GM18502 (cell line): ENCODE data around the gene PLCL2.
"Not testable (repeated sequence)": the region's sequence is repeated elsewhere in the genome, so short reads cannot be mapped to it uniquely, and the experiment has no call there.

ENCODE experiments used
- ATAC-seq: cut with Tn5 transposase; IDR thresholded peaks from one replicate; pipeline ENCODE4 v1.9.1; 2021; ENCODE audit warnings: mild to moderate bottlenecking; ENCODE audit not compliant: unreplicated experiment, poor library complexity

PLCL2 gene

DNA sequence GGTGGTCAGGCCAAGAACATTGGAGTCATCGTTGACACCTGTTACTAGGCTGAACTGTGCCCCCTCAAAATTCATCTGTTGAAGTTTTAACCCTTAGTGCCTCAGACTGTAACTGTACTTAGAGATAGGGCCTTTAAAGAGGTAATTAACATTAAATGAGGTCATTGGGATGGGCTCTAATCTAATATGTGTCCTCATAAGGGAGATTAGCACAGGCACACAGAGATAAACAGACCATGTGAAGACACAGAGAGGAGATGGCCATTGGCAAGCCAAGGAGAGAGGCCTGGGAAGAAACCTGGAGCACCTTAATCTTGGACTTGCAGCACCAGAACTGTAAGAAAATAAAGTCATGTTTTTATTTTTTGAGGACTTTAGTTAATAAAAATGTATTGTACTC lies 59.6 kb downstream of the PLCL2 start:
- no peak for ATAC-seq

DNA sequence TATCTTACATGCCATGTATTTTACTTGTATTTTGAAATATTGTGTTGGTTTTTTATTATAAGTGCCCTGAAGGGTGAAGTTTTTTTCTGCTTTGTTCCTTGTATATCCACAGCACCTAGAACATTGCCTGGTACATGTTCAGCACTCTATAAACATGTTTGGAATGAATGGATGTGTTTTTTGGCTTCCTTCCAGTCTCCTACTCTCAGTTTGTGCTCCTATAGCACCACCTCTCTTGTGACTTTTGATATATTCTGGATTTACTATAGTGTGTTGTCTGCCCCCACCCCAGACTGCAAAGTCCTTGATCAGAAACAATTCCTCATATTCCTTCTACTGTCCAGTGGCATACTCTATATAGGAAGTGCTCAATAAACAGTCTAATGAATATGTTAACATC lies 60.6 kb downstream of the PLCL2 start:
- ATAC-seq = no peak

- no peak for ATAC-seq
Observed at GRCh38 chr3:16950282-16950681, 65.5 kb downstream of the PLCL2 start.

DNA sequence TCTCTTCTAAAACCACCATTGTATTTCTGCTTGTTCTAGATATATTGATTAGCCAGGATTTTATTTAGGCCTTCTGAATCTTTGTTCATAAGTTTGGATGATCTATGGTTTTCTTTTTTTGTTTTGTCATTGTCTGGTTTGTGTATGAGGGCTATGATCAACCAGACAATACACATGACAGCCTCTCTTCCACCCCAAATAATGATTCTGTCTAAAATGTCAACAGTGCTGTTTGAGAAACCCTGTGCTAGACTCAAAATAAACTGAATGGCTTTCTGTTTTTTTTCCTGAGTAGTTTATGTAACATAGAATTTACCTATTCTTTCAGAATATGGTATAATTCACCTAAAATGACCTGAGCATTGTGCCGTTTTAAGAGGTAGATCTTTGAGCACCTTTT lies 66.1 kb downstream of the PLCL2 start:
- ATAC-seq = no peak

DNA sequence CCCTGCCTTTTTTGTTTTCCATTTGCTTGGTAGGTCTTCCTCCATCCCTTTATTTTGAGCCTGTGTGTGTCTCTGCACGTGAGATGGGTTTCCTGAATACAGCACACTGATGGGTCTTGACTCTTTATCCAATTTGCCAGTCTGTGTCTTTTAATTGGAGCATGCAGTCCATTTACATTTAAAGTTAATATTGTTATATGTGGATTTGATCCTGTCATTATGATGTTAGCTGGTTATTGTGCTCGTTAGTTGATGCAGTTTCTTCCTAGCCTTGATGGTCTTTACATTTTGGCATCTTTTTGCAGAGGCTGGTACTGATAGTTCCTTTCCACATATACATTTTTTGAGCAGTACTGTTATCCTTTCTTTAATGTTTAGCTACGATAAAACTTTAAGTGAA lies 73.1 kb downstream of the PLCL2 start:
- ATAC-seq = not testable (repeated sequence)

GRCh38 chr3:16960125-16960524 lies 75.4 kb downstream of the PLCL2 start:
- no peak for ATAC-seq

DNA sequence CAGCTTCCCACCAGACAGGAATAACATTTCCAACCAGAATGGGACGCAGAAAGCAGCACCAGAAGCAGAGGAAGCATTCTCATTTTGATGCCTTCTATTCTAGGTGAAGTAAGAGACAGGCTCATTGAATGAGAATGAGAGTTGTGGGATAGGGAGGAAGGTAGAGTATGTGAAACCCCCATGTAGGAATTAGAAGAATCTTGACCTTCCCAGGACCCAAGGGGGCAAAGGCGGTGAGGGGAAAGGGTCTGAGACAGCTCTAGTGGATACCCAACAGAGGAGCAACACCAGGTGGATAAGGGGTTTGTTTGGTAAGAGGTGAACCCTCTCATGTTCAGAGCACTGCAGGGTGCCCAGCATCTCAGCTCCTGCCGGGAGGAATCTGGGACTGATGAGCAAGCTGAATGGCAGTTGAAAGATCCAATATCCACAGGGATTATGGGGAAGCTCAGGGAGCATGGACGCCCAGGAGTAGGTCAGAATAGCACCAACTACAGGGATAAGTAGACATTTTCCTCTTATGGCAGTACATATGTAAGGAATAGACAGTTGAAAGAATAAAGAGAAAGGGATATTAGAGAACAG lies 77.0 kb downstream of the PLCL2 start:
- ATAC-seq = no peak

DNA sequence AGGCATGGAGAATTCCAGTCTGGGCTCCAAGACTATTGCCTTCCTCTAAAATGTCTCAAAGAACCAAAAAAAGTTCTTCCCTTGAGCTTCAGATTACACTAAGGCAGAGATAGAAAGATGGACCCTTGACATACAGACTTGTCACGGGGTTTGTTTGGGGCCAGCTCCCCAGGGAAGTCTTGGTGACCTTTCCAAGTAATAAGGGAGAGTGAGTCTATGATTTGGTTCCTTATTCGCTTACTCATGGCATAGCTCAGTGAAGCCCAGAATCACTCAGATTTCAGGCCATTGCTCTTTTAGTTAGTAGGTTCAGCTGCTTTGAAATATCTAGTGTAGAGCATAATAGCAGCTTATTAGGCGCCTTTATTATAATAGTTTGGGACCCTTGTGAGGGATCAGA lies 90.3 kb downstream of the PLCL2 start:
- ATAC-seq = no peak

DNA sequence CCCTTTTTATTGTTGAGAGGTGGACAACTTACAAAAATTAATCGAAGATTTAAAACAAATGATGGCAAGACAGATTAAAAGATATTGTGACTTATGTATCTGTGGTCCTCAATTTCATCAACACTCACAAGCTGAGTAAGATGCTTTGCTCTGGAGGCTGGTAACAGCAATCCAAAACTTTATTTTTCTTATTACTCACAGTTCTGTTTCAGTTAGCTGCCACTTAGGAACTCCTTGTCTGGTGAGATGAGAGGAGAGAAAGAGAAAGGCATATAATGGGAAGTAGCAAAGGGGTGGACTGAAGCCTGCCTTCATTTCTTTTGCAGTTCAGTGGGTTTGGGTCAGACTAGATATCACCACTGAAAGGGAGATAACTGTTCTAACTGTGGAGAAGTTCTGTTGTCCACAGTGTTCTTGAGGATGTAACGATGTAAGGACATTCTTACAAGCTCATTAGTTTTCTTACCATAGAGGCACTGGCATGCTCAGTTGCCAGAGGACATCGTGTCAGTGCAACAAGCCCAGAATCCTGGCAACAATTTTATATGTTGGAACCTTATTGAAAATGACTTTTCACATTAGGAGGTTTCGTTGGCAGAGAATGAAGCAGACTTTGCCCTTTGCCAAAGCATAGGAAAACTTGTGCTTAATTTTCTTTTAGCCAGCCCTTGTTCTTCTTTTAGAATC lies 93.6 kb downstream of the PLCL2 start:
- no peak for ATAC-seq

GRCh38 chr3:16978921-16979271 lies 94.1 kb downstream of the PLCL2 start:
- no peak for ATAC-seq

GRCh38 chr3:16979769-16980515 lies 95.2 kb downstream of the PLCL2 start:
- ATAC-seq = not testable (repeated sequence)

- not testable (repeated sequence) for ATAC-seq
Observed at GRCh38 chr3:16980526-16980925, 95.8 kb downstream of the PLCL2 start.

- no peak for ATAC-seq
Observed at GRCh38 chr3:16982460-16982859, 97.7 kb downstream of the PLCL2 start.

GRCh38 chr3:16985608-16986007 lies 100.9 kb downstream of the PLCL2 start:
- no peak for ATAC-seq

GRCh38 chr3:16987141-16987540 lies 102.4 kb downstream of the PLCL2 start:
- no peak for ATAC-seq

- ATAC-seq = no peak
Observed at GRCh38 chr3:16990163-16990562, 105.4 kb downstream of the PLCL2 start.

- no peak for ATAC-seq
Observed at GRCh38 chr3:16992198-16992597, 107.4 kb downstream of the PLCL2 start.

DNA sequence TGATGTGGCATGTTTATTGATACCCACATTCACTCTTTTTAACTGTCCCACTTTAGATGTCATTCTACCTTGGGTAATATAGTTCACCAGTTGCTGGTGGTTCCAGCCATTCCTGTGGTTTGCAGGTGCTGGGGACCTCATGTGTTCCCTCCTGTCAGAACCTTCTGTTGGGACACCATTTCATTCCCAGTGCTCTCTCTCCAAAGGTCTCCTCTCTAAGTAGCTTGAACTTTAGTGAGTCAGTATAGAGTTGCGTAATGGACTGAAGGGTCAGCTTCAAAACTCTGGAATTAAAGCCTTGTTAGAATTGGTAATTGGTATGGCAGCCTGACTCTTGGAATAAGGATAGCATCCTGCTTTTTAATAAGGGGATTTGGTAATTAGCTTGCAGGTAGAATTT lies 108.5 kb downstream of the PLCL2 start:
- no peak for ATAC-seq

DNA sequence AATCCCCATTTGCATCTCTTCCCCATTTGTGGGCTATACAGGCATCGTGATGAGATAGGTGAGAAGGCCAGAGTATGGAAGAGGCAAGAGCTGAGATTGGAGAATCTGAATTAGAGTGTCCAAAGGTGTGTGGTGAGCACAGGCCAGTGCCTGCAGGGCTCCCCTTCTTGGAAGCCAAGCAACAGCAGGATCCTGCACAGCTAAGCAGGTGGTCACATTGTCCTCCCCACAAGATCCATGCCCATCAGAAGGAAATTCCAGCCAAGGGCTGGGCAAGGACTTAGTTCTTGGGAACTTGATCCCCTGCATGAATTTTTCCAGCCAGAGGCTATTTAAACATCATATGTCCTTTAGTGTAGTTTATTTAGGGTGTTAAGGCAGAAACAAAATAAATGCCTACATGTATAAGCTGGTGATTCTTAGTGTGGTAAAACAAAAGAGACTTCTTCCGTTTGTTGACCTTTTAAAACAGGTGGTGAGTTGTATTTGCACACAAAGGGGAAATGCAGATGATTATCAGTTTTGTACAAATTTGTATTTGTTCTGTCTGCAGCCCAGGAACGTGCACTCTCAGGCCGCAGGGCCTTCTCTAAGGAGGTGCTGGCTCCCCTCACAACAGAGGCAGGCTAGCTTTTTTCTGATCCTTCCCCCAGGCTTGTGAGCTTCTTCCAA lies 110.2 kb downstream of the PLCL2 start:
- no peak for ATAC-seq

- no peak for ATAC-seq
Observed at GRCh38 chr3:16995601-16996000, 110.8 kb downstream of the PLCL2 start.

DNA sequence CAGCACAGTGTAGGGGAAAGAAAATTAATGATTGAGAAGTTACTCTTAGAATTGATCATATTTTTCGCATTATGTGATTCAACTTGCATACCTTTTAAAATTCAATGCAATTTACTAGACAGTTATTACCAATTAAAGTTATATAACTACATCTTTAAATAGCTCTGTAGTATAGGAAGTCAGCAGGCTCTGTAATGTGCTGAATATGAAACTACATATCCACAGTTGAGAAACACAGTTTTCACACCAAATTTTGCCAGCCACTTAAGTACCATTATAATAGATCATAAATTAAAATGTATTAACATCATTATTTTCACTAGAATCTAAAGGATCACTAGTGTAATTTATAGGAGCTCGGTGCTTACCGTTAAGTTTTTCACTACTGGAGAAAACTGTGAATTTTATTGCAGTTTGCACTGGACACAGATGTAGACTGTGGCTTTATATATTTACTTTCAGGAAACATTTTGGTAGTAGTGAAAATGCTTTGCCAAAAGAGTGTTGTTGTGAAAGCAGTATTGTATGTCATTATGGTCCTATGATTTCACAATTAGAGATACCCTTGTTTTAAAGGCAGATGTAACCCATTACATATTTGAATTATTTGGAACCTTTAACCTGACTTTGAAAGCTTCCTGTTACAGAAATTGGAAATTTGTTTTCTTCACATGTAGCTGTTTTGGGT lies 113.6 kb downstream of the PLCL2 start:
- ATAC-seq = no peak
